HepG2 (cell line): ENCODE measurements around the gene TBCB. TPM values are rescaled to one million over a fixed set of nuclear protein-coding genes. Genes with fewer than 3 reads are reported as not detected.

Source experiments
- CHD2 ChIP-seq: IDR thresholded peaks from 2 replicates; pipeline ENCODE4 v1.6.1; 2011; ENCODE audit warnings: low read depth, low read length, improper control_type of control experiment
- HNRNPK ChIP-seq: fragments of 200-400 bp; formaldehyde crosslinking; IDR thresholded peaks from 2 replicates; pipeline ENCODE4 v1.6.1; 2018; ENCODE audit warnings: low read length, low read depth, moderate library complexity, mild to moderate bottlenecking; ENCODE audit not compliant: poor library complexity, severe bottlenecking
- JDP2 ChIP-seq: sonication (generic); formaldehyde crosslinking; IDR thresholded peaks from 2 replicates; pipeline ENCODE4 v1.8.1; 2022; ENCODE audit warnings: missing genetic modification reagents, borderline replicate concordance
- MAZ ChIP-seq, 2 experiments: sonication (generic) in 1 of 2; formaldehyde crosslinking in 1 of 2; IDR thresholded peaks; 2 replicates each; pipeline versions ENCODE4 v1.5.0 to v1.6.1; 2012 to 2020; ENCODE audit warnings: low read depth in 2 of 2, mild to moderate bottlenecking in 2 of 2, borderline replicate concordance in 1 of 2, improper control_type of control experiment in 1 of 2, low read length in 1 of 2, missing genetic modification reagents in 1 of 2, moderate library complexity in 1 of 2
- PRPF4 ChIP-seq: fragments of 200-400 bp; formaldehyde crosslinking; IDR thresholded peaks from 2 replicates; pipeline ENCODE4 v1.6.1; 2016; ENCODE audit warnings: low read length, low read depth; ENCODE audit not compliant: poor library complexity, severe bottlenecking
- REL ChIP-seq: sonication (generic); formaldehyde crosslinking; conservative IDR thresholded peaks from 2 replicates; pipeline ENCODE4 v1.8.0; 2022; ENCODE audit warnings: mild to moderate bottlenecking, missing genetic modification reagents, moderate library complexity
- SALL2 ChIP-seq: sonication (generic); formaldehyde crosslinking; IDR thresholded peaks from 2 replicates; pipeline ENCODE4 v1.8.1; 2023; ENCODE audit warnings: mild to moderate bottlenecking, missing genetic modification reagents, inconsistent platforms
- SYNCRIP ChIP-seq: fragments of 200-400 bp; formaldehyde crosslinking; IDR thresholded peaks from 2 replicates; pipeline ENCODE4 v1.6.1; 2018; ENCODE audit warnings: mild to moderate bottlenecking, low read depth, low read length; ENCODE audit not compliant: insufficient read depth
- TAF15 ChIP-seq: fragments of 200-400 bp; formaldehyde crosslinking; IDR thresholded peaks from one replicate; pipeline ENCODE4 v1.6.1; 2018; ENCODE audit warnings: mild to moderate bottlenecking, low read depth, low read length; ENCODE audit not compliant: poor library complexity, severe bottlenecking
- TOE1 ChIP-seq: sonication (generic); formaldehyde crosslinking; IDR thresholded peaks from 2 replicates; pipeline ENCODE4 v1.4.0; 2020; ENCODE audit warnings: mild to moderate bottlenecking, missing genetic modification reagents
- ZBTB1 ChIP-seq: sonication (generic); formaldehyde crosslinking; IDR thresholded peaks from 2 replicates; pipeline ENCODE4 v1.4.0; 2020; ENCODE audit warnings: missing genetic modification reagents, borderline replicate concordance
- ZBTB40 ChIP-seq, 2 experiments: fragments of 450-650 bp in 1 of 2; sonication (generic) in 1 of 2; formaldehyde crosslinking in 1 of 2; IDR thresholded peaks; 2 replicates each; pipeline versions ENCODE4 v1.6.1 to v1.8.0; 2016 to 2022; ENCODE audit warnings: antibody characterized with exemption in 1 of 2, mild to moderate bottlenecking in 1 of 2, missing genetic modification reagents in 1 of 2
- ZNF431 ChIP-seq: sonication (generic); formaldehyde crosslinking; IDR thresholded peaks from 2 replicates; pipeline ENCODE4 v1.9.0; 2022; ENCODE audit warnings: missing genetic modification reagents, low read depth, mild to moderate bottlenecking, borderline replicate concordance
- ZNF670 ChIP-seq: sonication (generic); formaldehyde crosslinking; IDR thresholded peaks from 2 replicates; pipeline ENCODE4 v1.8.0; 2022; ENCODE audit warnings: mild to moderate bottlenecking, missing genetic modification reagents, borderline replicate concordance
- ZNF792 ChIP-seq: IDR thresholded peaks from 2 replicates; pipeline ENCODE4 v1.6.1; 2016
- ZSCAN30 ChIP-seq: sonication (generic); formaldehyde crosslinking; IDR thresholded peaks from 2 replicates; pipeline ENCODE4 v1.5.0; 2020; ENCODE audit warnings: mild to moderate bottlenecking, missing genetic modification reagents
- polyA plus RNA-seq, 8 experiments: library from polyadenylated mRNA; depleted of rRNA in 3 of 8; stranded (reverse) in 7 of 8; unstranded in 1 of 8; fragments of >200 nt; fragmentation: Illumina TruSeq in 4 of 8; extraction: Trizol in 4 of 8; gene quantifications; 2 replicates each; pipeline versions ENCODE4 v1.2.1 to v1.2.3, GENCODE V29; 2011 to 2016; ENCODE audit warnings: low read depth in 4 of 8, missing spikeins in 1 of 8, mixed read lengths in 1 of 8; ENCODE audit not compliant: insufficient read depth in 1 of 8
- total RNA-seq, 5 experiments: library from RNA; depleted of rRNA; stranded (reverse); fragments of >200 nt; fragmentation: Illumina TruSeq; extraction: Trizol; gene quantifications; 2 replicates each; pipeline ENCODE4 v1.2.3, GENCODE V29; 2016; ENCODE audit warnings: low read depth in 1 of 5
- TF ChIP-seq, protein P1 (sequence below): sonication (generic); formaldehyde crosslinking; IDR thresholded peaks from 2 replicates; pipeline ENCODE4 v1.4.0; 2020; ENCODE audit warnings: mild to moderate bottlenecking, missing genetic modification reagents

TBCB gene
- total and polyA plus RNA-seq, 2 of the 13 experiments (the other 11 are each of a cell fraction or from before 2014, with no cell fraction given): 271 to 276 TPM

- TF ChIP-seq TOE1 (CRISPR knock-in tag) (no peak), ZSCAN30 (CRISPR knock-in tag) (no peak), SALL2 (CRISPR knock-in tag) (no peak; the same call in 1 of the 2 replicates), ZNF431 (no peak), REL (CRISPR knock-in tag) (no peak), HNRNPK (no peak), PRPF4 (no peak), TAF15 (no peak), MAZ (IDR thresholded peaks at IDR 0.05; ENCODE audit: borderline replicate concordance, low read depth, low read length) (0 out of 2 replicates have a peak, but pooled peaks have one; percentile 7), MAZ (CRISPR knock-in tag; IDR thresholded peaks at IDR 0.05; ENCODE audit: low read depth) (no peak; the same call in 1 of the 2 replicates), CHD2 (peak; percentile 62; the same call in 1 of the 2 replicates), ZBTB40 (IDR thresholded peaks at IDR 0.05) (no peak), ZBTB40 (CRISPR knock-in tag; IDR thresholded peaks at IDR 0.05) (no peak), SYNCRIP (no peak), JDP2 (CRISPR knock-in tag) (no peak), ZNF792 (CRISPR knock-in tag) (no peak), ZNF670 (no peak), ZBTB1 (CRISPR knock-in tag) (no peak)
- TF ChIP-seq, protein P1, sequence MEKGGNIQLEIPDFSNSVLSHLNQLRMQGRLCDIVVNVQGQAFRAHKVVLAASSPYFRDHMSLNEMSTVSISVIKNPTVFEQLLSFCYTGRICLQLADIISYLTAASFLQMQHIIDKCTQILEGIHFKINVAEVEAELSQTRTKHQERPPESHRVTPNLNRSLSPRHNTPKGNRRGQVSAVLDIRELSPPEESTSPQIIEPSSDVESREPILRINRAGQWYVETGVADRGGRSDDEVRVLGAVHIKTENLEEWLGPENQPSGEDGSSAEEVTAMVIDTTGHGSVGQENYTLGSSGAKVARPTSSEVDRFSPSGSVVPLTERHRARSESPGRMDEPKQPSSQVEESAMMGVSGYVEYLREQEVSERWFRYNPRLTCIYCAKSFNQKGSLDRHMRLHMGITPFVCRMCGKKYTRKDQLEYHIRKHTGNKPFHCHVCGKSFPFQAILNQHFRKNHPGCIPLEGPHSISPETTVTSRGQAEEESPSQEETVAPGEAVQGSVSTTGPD (CRISPR knock-in tag): no peak
These were observed at the start of gene TBCB (continued) for GRCh38 chr19:36115453-36116343.
